Central memory CD8-positive, alpha-beta T cell (primary cell): ENCODE results near the gene CTBP1.

Source experiments
- ATAC-seq: fragments of 150-1000 bp; cut with Tn5 transposase; replicated peaks from 2 replicates; pipeline ENCODE4 v1.10.0; 2022; ENCODE audit warnings: mild to moderate bottlenecking, moderate FRiP score, moderate number of reproducible peaks; ENCODE audit not compliant: poor library complexity, severe bottlenecking; ENCODE audit errors: extremely low read depth
- DNase-seq, 2 donors: peaks; one replicate each; pipeline ENCODE4 v3.0.0; 2021; ENCODE audit warnings: low spot score in 2 of 2
- H3K27ac Mint-ChIP-seq: one replicate; pipeline ENCODE4 v1.8.0; 2022; ENCODE audit warnings: low read depth, mild to moderate bottlenecking, moderate library complexity, mixed read lengths
- H3K27me3 Mint-ChIP-seq: one replicate; pipeline ENCODE4 v1.8.0; 2022; ENCODE audit warnings: mixed read lengths
- H3K36me3 Mint-ChIP-seq: one replicate; pipeline ENCODE4 v1.8.0; 2022; ENCODE audit warnings: mild to moderate bottlenecking, moderate library complexity, mixed read lengths; ENCODE audit not compliant: insufficient read depth
- H3K4me1 Mint-ChIP-seq: one replicate; pipeline ENCODE4 v1.8.0; 2022; ENCODE audit warnings: mixed read lengths
- H3K4me3 Mint-ChIP-seq: one replicate; pipeline ENCODE4 v1.8.0; 2022; ENCODE audit warnings: mild to moderate bottlenecking, moderate library complexity, mixed read lengths
- H3K9me3 Mint-ChIP-seq: one replicate; pipeline ENCODE4 v1.8.0; 2022; ENCODE audit warnings: mixed read lengths

The CTBP1 gene

DNA sequence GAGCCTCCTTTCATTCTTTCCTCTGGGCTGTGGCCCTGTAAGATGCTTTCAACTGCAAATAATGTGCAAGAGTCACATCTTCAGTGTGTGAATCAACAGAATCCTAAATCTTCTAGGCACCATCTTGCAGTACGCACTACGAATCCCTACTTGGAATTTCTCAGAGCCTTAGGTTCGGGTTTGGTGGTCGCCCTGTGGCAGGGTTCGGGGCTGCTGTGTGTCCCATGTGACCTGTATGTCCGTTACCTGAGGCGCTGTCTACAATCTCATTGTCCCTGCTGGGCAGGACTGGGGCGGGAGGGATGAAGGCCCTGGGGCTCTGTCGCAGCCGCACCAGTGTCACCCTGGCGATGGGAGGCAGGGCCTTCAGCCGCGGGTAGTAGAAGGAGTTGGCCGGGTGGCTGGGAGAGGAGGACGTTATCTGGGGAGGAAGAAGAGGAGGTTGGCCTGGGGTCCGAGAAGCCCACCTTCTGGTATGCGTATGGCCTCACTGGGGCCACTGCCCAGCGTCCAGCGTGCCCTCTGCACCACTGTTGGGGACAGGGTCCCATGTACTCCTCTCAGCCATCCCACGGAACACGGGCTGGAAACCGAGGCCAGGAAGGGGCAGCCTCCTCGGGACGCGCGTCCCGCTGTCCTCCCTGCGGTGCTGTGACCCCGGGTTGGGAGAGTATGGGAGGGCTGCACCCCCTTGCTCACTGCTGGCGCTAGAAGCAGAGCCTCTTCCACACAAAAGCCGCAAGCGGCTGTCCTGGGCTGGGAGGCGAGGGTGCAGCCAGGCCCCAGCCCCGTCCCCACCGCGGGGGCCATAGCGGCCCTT, 78.6 kb downstream of the CTBP1 start:
- H3K4me3 Mint-ChIP-seq: peak overlapping the region; percentile 52
- peaks cover 31% of the 10 kb centered on the region for H3K4me1 Mint-ChIP-seq
- H3K27me3 Mint-ChIP-seq: no peaks in the 10 kb centered on the region
- no peak for DNase-seq
- no peak overlapping the region for H3K27ac Mint-ChIP-seq
- H3K9me3 Mint-ChIP-seq: no peaks in the 10 kb centered on the region
- ATAC-seq: no peak
- peaks cover 22% of the 10 kb centered on the region for H3K36me3 Mint-ChIP-seq

DNA sequence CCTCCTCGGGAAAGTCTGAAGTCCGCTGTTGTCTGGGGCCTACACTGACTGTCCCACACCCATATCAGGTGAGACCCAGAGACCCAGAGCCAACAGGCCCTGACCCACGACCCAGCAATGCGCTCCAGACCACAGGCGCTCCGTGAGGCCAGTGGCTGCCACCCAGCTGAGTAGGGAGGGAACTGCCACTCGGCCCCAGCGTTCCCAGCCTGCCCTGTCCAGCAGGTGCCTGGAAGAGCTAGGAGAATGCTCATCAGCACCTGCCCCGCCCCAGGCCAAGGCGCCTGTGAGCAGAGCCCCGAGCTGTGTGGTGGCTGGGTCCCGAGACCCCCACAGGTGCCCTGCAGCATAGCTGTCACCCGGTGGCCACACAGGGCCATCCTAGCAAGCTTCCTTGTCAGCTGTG, 79.2 kb downstream of the CTBP1 start:
- H3K4me3 Mint-ChIP-seq: no peak overlapping the region
- H3K4me1 Mint-ChIP-seq: peaks cover 31% of the 10 kb centered on the region
- DNase-seq (no peak), ATAC-seq (no peak)
- H3K9me3 Mint-ChIP-seq: no peaks in the 10 kb centered on the region
- H3K27ac Mint-ChIP-seq: no peak overlapping the region
- H3K36me3 Mint-ChIP-seq: peaks cover 23% of the 10 kb centered on the region
- no peaks in the 10 kb centered on the region for H3K27me3 Mint-ChIP-seq

DNA sequence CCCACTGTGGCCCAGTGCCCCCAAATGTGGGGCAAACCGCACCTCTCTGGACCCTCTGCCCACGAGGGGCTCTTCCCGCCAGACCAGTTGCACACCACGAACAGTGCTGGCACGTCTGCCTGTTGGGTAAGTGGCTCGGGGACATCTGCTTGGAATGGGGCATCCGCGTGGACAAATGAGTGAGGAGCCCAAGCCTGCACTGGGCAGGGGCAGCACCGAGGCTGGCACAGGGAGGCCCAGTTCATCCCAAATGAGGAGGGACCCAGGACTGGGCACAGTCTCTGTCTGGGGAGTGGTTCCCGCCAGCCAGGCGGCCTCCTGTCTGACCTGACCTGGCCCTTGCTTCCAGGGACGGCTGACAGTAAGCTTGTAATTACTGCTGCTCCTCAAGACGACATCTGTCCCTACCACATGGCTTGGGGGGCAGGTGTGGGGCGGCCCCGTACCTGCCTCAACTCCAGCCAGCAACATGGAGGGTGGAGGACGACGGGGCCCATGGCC, 79.7 kb downstream of the CTBP1 start:
- Mint-ChIP-seq H3K27ac (peak overlapping the region; percentile 80), H3K4me3 (peak overlapping the region; percentile 88), H3K27me3 (no peaks in the 10 kb centered on the region), H3K4me1 (peaks cover 31% of the 10 kb centered on the region), H3K36me3 (peaks cover 23% of the 10 kb centered on the region), H3K9me3 (no peaks in the 10 kb centered on the region)
- DNase-seq: no peak
- ATAC-seq: no peak

DNA sequence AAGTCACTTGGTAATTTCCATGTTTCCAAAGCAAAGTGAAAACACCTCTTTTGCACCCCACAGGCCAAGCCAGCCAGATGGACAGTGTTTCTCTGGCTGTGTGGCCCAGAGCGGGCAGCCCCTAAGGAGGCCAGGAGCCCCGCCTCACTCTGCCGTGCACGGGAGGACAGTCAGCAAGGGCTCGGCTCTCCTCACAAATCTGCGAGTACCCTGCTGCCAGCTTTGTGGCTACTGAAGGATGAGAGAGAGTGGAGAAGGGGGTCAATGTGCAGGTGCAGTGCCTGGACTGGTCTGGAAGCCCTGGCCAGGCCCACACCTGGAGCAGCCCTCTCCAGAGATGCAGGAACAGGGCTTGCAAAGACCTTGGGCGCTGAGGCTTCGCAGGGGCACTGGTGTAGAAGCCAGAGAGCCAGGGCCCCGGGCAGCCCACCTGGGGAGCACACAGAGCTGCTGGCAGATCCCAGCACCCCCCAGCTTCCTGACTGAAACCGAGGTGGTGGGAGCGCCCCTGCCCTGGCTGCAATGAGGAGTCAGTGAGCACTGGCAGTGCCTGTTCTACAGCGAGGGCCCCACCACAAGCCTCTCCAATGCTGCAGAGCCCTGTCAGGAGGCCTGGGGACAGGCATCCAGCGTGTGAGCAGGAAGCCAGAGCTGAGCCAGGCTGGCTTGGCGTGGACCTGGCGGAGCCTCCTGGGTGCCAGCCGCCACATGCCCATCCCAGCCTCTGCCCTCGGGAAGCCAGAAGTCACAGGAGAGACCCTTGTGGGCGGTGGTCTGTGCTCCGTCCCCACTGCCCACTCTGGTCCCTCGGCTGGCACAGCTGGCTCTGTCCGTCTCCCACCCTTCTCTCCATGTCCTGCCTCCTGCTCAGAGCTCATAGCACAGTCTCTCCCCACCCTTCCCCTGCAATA, 80.5 kb downstream of the CTBP1 start:
- H3K4me1 Mint-ChIP-seq: peaks cover 34% of the 10 kb centered on the region
- no peaks in the 10 kb centered on the region for H3K9me3 Mint-ChIP-seq
- ATAC-seq (no peak), DNase-seq (no peak)
- peak overlapping the region; percentile 88 for H3K4me3 Mint-ChIP-seq
- peaks cover 24% of the 10 kb centered on the region for H3K36me3 Mint-ChIP-seq
- H3K27ac Mint-ChIP-seq: peak overlapping the region; percentile 88
- no peaks in the 10 kb centered on the region for H3K27me3 Mint-ChIP-seq

DNA sequence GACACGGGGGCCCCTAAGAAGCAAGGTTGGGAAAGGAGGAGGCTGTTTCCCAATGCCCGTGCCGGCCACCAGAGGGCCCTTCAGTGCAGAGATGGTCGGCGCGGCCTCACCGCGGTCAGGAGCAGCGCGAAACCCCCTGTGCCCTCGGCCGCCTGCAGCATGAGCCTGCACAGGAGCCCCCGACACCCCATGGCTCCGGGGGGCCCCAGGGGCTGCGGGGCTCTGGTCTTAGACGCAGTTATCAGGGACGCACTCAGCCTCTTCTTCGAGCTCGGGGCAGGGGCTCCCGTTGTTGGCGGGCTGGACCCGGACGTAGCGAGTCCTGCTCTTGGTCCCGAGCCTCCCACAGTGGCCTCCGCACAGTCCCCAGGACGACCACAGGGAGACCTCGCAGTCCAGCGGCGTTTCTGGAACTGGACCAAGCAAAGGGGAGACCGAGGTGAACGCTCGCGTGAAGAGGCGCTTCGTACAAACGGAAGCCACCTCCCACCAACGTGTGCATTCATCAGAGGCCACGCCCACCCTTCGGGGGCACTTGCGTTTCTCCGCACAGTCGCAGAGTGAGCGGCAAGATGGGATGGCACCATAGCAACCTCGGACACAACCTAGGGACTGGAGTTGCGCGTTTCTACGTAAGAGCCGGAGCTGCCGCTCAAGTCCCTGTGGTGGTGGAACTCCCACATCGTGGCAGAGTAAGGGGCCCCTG, 81.5 kb downstream of the CTBP1 start:
- ATAC-seq: peak; percentile 86
- Mint-ChIP-seq H3K9me3 (no peaks in the 10 kb centered on the region), H3K36me3 (peaks cover 24% of the 10 kb centered on the region), H3K4me3 (peak overlapping the region; percentile 88), H3K27ac (peak overlapping the region; percentile 88), H3K27me3 (no peaks in the 10 kb centered on the region), H3K4me1 (peaks cover 37% of the 10 kb centered on the region)
- DNase-seq: peak; percentile 79 to 83

DNA sequence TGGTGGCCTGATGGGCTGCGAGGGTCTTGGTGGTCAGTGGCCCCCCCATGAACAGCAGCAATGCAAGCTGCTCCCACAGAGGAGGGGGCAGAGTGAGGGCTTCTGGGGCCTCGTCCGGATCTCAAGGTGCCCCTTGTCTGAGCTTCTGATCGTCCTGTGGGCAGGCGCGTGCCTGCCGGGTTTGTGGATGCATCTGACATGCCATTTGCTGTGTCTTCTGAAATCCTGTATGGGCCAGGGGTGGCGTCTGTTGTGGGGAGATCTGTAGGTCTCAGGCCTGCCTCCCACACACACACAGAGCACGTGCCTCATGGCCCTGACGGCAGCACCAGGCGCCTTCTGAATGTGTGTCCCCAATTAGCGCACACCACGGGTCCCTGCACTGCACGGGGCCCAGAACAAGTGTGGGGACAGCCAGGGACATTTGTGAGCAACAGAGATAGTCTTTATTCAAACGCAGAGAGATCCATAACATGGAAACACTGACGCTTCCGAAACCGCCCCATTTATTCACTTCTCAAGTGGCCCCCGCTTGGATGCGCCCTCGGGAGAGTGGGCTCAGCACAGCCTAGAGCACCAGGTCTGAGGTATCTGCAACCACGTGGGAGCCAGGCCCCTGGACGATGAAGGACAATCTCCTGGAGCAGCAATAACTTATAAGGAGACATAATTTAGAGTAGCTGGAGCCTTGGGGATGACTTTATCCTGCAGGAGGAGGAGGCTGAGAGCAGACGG, 82.3 kb downstream of the CTBP1 start:
- Mint-ChIP-seq H3K27ac (peak overlapping the region; percentile 88), H3K9me3 (no peaks in the 10 kb centered on the region), H3K36me3 (peaks cover 24% of the 10 kb centered on the region), H3K4me1 (peaks cover 35% of the 10 kb centered on the region), H3K4me3 (peak overlapping the region; percentile 88), H3K27me3 (no peaks in the 10 kb centered on the region)
- ATAC-seq (no peak), DNase-seq (no peak)

DNA sequence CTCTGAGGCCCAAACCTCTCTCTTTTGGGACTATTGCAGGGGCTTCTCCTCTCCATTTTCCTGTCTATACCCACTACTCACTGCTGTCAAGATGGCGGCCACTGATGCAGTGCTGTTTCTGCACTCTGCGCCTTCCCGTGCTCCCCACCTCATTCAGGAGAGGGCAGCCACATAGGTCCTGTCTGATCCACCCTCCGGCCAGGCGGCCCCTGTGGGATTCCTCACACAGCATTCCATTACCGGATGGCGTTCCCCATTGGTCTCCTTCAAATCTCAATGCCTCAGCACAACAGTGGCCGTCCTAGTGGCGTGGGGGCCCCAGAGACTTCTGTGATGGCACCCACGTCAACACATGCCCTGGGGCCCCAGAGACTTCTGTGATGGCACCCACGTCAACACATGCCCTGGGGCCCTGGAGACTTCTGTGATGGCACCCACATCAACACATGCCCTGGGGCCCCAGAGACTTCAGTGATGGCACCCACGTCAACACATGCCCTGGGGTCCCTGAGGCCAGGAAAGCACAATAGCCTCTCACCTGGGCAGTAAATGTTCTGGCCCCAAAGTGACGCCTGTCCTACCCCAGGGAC, 83.9 kb downstream of the CTBP1 start:
- peaks cover 28% of the 10 kb centered on the region for H3K4me1 Mint-ChIP-seq

DNA sequence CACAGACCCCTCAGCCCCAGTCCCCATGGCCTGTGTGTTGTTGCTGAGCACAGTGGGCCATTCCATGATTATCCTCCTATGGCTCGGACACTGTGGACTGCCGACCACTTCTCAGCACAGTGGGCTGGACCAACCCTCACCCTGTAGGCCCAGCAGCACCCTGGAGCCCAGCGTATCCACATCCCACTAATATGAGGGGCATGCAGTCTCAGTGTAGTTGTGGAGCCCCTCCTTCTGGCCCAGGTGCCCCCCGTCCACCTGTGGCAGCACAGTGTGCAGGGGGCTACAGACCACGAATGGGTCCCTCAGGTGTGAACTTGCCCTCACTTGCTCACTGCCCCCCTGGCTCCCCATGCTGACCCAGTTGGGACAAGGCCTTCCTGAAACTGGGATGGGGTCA, 84.5 kb downstream of the CTBP1 start:
- peaks cover 17% of the 10 kb centered on the region for H3K36me3 Mint-ChIP-seq
- no peaks in the 10 kb centered on the region for H3K9me3 Mint-ChIP-seq
- H3K4me1 Mint-ChIP-seq: peaks cover 28% of the 10 kb centered on the region
- no peaks in the 10 kb centered on the region for H3K27me3 Mint-ChIP-seq
- H3K27ac Mint-ChIP-seq: peak overlapping the region; percentile 30
- no peak for ATAC-seq
- no peak for DNase-seq
- H3K4me3 Mint-ChIP-seq: no peak overlapping the region

More for the DNA sequence above, 83.9 kb downstream of the CTBP1 start:
- DNase-seq (no peak), ATAC-seq (no peak)
- Mint-ChIP-seq H3K4me3 (no peak overlapping the region), H3K36me3 (peaks cover 17% of the 10 kb centered on the region), H3K27ac (no peak overlapping the region), H3K27me3 (no peaks in the 10 kb centered on the region), H3K9me3 (no peaks in the 10 kb centered on the region)

DNA sequence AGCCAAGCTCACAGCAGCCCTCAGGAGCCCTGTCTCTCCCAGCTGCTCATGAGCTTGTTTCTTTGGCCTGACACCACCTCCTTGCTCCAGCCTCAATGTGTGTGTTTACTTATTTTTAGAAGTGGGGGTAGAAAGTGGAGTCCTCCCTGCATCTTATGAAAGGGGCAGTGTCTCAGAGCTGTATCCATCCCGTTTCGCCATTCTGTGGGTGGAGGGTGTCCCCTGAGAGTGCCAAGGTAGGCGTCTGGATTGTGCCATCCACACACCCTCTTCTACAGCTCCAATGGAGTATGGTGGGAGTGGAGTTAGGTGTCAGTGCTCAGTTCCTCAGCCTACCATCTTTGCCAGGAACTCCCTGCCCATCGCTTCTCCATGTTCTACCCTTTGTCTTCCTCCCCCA, 84.9 kb downstream of the CTBP1 start:
- Mint-ChIP-seq H3K27ac (peak overlapping the region; percentile 30), H3K36me3 (peaks cover 14% of the 10 kb centered on the region), H3K4me1 (peaks cover 24% of the 10 kb centered on the region), H3K4me3 (no peak overlapping the region), H3K27me3 (no peaks in the 10 kb centered on the region), H3K9me3 (no peaks in the 10 kb centered on the region)
- ATAC-seq (no peak), DNase-seq (no peak)
